Esophagus squamous epithelium (tissue), 4 donors: ENCODE results near the gene CELF2.

Experiments
- CTCF ChIP-seq, 6 experiments: fragments of 450-650 bp in 4 of 6; fragments of 200-600 bp in 2 of 6; sonication (generic) in 2 of 6; IDR thresholded peaks; one replicate each; pipeline ENCODE4 v1.5.1; 2016 to 2019; ENCODE audit warnings: antibody characterized with exemption in 6 of 6, mild to moderate bottlenecking in 4 of 6, moderate library complexity in 4 of 6
- POLR2A ChIP-seq, 4 donors: fragments of 450-650 bp; IDR thresholded peaks; one replicate each; pipeline ENCODE4 v1.6.1; 2017; ENCODE audit warnings: antibody characterized with exemption in 4 of 4, mild to moderate bottlenecking in 4 of 4, moderate library complexity in 3 of 4

GRCh38 chr10:11045995-11046775, 28.5 kb downstream of the CELF2 start:
- TF ChIP-seq CTCF (IDR thresholded peaks at IDR 0.05) = no peak
- TF ChIP-seq POLR2A (IDR thresholded peaks at IDR 0.05) = no peak
